HL-60/S4 treated with retinoic acid at 250 ng/mL for 4 days and 3 days (cell line): Measurements from ENCODE around the gene OSBPL8.

Source experiments
- in situ Hi-C: fragments of 300-500 bp; cut with MboI; formaldehyde crosslinking; loops from 2 replicates; pipeline ENCODE4 v1.7.0; 2022; ENCODE audit warnings: low sequenced_read_pairs

Gene OSBPL8

DNA sequence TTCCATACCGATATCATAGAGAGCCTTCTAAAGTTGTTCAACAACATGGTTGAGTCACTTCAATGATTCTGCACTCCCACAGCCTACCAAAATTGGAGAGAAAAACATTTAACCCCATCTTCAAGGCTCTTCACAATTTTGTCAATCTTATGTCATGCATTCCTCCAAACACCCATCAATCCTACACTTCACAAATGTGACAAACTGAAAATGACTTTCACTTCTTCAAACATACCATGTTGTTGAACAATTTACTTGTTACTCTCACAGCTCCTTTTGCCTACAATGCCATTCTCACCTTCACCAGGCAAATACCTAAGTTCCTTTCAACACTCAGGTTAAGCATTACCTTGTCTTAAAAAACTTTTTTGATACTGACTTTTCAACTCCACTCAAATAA lies 88.0 kb downstream of the OSBPL8 start:
- in situ Hi-C loops: no loop called here

DNA sequence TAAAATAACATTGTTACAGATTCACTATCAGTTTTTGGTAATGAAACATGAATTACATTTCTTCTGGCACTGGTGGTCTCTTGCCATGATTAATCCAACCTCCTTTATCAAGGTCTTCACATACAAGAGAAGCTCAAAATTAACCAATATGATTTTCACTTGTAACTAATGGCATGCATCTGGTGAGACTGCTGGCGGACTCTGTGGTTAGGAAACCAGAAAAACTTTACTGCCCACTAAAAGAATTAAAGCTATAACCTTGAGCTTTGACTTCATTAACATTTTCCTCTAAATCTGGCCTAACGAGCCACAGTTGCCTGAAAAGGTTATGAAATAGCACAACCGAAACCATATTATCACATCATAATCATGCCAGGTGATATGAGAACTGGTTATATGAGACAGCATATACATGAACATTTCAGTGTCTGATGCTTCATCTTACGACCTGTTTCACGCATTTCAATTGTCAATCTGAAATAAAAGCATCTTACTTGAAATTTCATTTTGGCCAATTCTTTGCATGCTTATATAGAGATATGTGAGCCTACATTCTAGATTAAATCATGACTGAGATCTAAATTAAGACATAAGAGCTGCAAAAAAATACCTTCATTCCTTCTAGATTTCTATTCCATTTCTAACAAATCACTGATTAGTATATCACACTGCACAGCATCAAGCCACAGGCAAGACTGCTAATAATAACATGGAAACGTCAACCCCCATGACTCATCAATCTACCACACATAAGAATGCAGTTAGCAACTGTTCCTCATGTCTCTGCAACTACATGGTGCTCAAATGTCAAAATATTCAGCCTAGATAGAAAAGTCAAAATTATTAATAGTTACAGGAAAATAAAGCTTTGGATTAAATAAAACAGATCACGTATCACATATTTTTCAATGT lies 89.3 kb downstream of the OSBPL8 start:
- in situ Hi-C loops: no loop called here

DNA sequence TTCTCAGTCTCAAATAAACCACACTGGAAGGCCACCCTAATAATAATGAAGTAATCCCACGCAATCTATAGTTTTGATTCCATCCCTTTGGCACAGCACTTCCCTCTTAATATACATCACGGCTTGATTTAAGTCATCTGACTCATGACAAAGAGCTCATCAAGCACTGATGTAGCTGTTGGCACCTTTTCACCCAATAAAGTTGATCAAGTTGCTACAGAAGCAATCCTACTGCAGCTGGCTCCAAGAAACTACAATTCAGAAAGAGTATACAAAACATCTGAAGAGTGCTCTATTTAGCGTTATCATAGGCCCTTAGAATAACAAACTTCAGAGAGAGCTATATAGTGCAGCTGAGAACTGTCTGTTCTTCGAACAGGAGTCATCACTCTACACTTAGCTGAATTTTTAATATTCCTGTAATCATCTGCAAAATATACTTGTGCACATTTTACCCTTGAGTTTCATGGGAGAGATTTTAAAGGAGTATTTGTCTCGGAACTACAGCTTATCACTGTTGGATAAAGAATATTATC lies 94.9 kb downstream of the OSBPL8 start:
- in situ Hi-C loops: no loop called here

DNA sequence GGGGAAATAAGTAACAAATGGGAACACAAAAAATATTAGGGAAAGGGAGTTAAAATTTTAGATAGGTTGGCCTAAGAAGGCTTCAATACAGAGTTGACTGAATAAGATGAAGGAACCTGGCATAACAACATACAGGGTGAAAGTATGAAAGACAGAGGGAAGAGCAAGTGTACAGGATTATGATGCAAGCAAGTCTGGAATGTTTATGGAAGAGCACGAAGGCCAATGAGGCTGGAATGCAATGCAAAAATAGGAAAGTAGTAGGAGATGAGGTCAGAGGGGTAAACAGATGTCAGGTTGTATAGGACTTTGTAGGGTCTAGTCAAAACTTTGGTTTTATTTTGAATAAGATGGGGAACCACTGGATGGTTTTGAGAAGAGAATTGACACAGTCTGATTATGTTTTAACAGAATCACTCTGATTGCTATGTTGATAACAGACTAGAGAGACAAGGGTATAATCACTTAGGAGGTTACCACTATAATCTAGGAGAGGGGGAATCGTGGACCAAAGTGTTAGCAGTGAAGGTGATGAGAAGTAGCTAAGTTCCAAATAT lies 96.8 kb downstream of the OSBPL8 start:
- in situ Hi-C loops: no loop called here

DNA sequence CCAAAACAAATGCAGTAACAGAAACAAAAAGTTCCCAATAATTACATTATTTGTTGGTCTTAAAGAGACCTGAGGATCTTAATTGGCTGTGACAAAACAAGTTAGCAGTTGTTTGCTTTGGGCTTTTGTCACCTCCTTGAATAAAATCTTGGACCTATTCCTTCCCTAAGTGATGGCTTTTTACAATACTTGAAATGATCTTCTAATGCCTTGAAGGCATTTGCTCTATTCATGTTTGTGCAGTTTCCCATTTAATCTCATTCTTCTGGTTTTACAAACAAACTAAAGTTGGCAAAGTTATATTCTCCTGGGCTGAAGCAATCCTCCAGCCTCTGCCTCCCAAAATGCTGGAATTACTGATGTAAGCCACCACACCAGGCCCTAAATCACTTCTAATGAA lies 98.8 kb downstream of the OSBPL8 start:
- in situ Hi-C loops: no loop called here

DNA sequence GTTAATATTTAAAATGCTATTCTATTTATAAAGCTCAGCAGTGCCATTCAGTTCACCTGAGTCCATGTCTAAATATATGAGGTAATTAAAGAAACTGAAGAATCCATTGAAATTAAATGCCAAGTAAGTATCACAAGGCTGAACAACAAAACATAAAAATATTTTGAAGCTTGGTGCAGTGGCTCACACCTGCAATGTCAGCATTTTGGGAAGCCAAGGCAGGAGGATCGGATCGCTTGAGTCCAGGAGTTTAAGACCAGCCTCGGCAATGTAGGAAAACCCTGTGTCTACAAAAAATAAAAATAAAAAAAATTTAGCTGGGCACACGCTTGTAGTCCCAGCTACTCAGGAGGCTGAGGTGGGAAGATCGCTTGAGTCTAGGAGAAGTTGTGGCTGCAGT lies 101.8 kb downstream of the OSBPL8 start:
- in situ Hi-C loops: no loop called here

DNA sequence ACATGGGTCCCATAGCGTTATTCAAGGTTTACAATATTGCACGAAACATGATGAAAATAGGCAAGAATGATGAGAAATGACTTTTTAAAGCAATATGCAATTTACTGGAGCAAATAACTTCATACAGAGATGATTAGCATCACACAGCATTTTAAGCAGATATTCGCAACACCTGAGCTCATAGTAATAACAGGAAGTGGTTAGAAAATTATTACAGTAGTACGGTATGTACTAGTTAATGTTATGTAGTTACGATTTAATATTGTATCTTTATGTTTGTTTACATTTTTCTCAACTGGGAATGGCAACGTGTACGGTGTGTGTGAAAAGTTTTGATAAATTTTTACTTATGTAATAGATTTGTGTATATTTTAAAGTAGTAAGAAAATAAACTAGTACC lies 102.6 kb downstream of the OSBPL8 start:
- in situ Hi-C loops: no loop called here

DNA sequence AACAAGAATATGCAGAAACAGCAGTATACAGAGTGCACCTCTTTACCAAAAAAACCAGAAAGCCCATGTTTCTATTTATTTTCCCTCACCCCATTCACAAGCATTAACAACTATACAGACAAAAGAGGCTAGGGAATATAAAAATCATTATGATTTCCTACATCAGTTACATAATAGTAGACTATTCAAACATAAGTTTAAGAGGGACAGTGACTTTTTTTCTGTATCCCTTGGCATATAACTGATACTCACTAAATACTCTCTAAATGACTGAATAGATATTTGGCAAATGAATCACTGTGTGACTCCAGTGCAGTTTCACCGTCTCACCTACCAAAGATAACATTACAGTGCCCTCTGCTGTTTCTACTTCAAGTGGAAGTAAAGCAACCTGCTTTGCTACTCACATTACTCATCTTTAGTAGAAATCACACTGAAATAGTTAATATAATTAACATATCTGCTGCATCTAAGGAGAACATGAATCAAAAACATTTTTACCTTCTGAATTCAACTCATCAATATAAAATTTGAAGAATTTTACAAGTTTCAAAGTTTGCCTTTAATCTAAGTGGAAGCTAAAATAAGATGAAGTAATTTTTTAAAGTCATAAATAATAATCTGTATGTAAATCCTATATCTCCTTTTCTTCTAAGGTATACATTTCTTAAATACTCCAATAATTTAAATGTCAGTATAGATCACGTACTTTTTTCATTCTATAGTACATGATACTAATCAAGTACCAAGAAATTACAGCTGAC lies 103.8 kb downstream of the OSBPL8 start:
- in situ Hi-C loops: no loop called here

DNA sequence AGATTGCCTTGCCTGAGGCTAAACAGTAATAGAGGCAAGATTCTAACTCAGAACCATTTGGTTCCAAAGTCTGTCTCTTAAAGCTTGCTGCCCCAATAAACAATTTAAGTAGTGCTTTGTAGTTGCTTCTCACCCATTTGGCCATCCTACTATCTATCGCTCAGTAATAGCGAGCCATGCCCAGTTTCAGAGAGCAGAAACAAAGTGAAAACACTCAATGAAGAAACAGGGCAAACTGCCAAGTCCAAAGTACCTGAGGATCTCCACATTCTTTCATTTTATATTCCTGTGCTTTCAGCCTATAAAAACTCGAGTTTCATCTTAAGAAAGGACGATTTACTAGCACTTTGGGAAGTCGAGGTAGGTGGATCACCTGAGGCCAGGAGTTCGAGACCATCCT lies 108.0 kb downstream of the OSBPL8 start:
- in situ Hi-C loops: no loop called here

DNA sequence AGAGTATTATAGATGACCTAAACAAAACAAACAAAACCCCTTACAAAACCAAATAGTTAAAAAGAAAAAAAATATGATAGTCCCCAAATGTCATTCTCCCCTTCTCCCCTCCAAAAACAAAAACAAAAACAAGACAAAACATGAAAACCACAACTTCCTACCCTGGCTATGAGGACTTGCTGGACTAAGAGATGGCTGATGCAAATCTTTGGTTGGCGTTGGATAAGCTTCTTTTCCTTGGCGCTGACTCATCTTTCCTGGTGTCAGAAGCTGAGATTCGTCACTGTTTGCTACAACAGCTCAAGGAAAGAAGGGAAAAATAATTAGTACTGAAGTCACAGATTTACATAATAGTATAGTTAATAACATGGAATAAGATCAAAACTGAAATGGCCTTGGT lies 108.9 kb downstream of the OSBPL8 start:
- in situ Hi-C loops: no loop called here

DNA sequence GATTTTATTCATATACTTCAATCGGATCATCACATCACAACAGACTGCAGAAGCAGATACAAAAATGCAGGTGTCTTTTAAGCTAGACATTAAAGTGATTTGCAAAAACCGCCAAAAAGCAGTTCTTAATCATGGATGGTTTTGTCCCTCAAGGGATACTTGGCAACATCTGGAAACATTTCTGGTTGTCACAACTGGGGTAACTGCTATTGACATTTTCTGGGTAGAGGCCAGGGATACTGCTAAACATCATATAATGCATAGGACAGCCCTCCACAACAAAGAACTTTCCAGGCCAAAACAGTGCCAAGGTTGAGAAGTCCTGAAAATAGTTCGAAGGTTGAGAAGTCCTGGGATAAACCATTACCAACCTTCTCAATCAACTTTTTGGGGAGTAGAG lies 109.6 kb downstream of the OSBPL8 start:
- in situ Hi-C loops: no loop called here

DNA sequence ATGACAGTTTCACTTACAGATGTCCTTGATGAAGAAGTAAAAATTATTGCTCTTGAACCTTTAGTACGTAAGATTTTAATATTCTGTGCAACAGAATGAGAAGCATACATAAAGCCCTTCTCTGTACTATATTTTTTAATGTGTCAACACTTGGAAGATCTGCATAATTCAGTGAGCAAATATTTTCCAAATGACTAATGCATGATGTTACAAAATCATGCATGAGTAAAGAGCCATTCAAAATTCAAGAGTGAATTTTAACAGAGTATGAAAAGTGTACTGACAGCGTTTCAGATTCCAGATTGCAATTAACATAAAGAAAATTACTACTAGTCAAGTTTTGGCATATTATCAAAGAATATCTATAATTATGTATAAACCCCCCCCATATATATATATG lies 110.0 kb downstream of the OSBPL8 start:
- in situ Hi-C loops: no loop called here

DNA sequence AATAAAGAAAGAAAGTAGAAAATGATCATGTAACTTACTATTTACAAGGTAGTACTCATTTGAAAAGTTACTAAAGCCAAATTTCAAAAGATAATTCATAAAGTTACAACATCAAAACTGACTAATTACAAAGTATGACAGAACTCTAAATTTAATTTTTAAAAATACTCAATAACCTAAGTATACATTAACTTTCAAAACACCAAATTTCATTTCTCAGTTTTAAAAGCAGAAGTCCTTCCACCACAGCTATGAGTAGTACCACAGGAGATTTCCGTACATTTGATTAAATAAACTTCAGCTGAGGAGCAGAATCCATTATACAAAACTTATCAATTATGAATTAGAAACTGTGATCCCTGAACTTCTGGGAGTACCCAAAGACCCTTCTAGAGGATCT lies 110.6 kb downstream of the OSBPL8 start:
- in situ Hi-C loops: no loop called here

DNA sequence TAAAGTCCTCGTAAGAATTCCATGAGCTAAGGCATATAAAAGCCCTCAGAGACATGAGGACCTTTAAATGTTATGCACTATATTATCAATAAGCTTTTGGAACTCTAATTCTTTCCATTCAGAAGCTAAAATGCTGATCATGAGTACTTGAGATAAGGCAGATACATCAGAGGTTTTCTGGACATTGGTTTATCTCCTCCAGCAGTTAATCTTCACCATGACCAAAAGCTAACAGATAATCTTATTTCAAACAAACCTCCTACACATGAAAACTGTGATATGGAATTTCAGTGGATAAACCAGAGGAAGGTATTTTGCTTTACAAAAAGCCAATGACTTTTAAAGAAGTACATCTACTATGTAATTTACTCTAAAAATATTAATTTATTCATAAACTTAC lies 113.5 kb downstream of the OSBPL8 start:
- in situ Hi-C loops: no loop called here

DNA sequence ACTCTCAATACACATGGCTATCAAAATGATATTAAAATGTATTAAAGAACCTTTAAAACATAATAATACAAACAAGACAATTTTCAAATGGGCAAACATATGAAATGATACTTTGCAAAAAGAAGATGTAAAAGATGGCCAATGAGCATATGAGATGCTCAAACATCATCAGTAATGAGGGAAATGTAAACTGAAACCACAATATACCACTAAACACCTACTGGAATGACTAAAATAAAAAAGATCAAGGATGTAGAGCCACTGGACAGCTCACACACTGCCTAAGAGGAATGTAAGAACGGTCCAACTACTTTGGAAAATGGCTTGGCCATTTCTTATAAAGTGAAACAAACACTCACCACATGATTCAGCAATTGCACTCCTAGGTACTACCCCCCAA lies 114.1 kb downstream of the OSBPL8 start:
- in situ Hi-C loops: no loop called here

DNA sequence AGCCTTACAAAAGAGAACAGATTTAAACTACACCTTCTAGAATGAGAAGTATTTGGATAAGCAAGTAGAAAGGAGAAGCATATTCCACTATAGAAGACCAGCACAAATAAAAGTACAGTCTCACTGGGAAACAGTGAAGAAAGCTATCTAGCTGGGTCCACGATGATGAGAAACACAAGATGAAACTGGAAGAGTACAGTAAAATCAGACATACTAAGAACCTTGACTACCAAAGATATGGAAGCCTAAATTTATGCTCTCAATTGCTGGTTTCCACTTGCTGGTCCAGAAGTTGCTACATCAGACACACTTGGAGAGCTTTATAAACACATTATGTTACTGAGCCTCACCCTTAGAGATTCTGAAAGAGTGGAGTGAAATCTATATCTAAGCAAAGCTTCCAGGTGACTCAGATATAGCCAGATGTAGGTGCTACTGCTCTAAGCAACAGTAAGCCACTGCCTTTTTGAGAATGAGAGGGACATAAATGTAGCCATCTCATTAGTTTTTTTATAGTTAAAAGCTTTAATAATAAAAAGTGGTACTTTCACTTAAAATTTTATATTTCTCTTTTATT lies 115.1 kb downstream of the OSBPL8 start:
- in situ Hi-C loops: no loop called here

DNA sequence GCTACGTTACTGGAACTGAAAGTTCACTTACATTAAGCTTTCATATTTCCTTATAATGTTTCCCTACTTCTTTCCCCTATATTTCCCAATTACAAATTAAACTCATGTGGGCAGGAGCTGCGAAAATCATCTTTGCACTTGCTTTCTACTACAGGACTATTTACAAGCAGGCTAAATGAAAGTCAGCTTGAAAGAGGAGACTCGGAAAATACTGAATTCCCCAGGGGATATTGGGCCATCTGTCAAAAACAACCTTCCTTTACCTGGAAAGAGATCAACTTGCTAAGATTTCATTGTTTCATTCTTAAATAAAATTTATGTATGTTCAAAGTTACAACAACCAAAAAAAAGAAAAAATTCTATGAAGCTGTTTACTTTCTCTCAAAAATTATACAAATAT lies 118.6 kb downstream of the OSBPL8 start:
- in situ Hi-C loops: no loop called here

DNA sequence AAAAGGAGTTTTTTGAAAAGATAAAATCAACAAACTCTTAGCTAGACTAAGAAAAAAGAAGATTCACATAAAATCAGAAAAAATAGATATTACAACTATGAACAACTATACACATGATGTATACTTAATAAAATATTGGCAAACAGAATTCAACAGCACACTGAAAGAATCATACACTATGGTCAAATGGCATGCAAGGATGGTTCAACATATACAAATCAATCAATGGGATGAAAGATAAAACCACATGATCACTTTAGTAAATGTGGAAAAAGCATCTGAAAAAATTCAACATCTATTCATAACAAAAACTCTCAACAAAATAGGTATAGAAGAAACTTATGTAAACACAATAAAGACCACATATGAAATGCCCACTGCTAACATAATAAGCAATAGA lies 126.8 kb downstream of the OSBPL8 start:
- in situ Hi-C loops: no loop called here

DNA sequence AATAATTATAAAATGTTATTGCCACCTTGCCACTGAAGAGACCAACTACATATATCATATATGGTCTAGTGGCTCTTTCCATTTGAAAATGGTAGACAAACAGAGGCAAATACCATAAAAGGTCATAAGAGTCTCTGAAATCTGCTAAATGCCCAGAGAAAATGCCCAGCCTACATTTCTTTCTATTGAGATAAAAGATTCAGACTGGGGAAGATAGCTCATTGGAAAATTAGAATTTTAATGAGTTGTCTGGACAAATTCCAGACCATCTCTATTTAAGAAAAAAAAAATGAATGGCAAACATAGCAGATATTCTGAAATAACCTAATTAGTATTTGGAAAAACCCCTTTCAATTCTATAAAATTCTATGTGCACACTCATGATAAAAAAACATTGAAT lies 131.5 kb downstream of the OSBPL8 start:
- in situ Hi-C loops: no loop called here

DNA sequence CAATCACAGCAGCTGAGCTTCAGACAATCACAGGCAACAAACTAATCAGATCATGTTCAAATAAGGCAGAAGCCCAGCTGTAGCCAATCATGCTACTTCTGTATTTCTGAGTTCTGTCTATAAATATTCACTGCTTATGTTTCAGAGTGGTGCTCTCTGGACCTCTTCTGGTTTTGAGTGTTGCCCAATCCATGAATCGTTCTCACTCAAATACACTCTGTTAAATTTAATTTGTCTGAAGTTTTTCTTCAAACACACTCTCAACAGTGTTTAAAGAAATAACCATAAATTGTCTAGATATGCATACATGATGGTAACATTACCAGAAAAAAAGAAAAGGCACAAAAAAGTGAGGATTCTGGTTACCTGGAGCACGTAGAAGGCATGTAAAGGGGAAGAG lies 133.4 kb downstream of the OSBPL8 start:
- in situ Hi-C loops: no loop called here

DNA sequence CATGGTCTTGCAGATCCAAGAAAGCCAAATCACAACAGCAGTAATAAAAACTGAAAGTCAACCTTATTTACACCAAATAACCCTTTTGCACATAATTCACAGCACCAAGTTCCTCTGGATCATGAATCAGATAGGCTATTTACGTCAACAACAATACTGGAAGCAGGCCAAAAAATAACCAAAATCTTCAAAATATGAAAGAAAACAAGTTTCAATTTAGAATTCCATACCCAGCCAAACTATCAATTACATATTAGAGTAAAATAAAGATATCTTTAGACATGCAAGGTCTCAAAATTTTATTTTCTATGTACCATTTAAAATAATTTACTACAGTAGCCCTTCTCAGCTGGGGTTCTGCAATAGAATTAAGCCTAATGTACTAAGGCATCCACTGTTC lies 134.6 kb downstream of the OSBPL8 start:
- in situ Hi-C loops: no loop called here
